DMS53 (cell line): ENCODE measurements around the gene GPR153.
A peak's percentile ranks its signal among the peaks of the same experiment; 100 is the strongest.
"Not testable (repeated sequence)": the region's sequence is repeated elsewhere in the genome, so short reads cannot be mapped to it uniquely, and the experiment has no call there.

Experiments used
- DNase-seq: peaks from one replicate; lab custom pipeline; 2025; lab: John Stamatoyannopoulos, UW

Gene GPR153

GRCh38 chr1:6260961-6261614 lies at the start of gene GPR153:
GPR153 (minus strand) TSS chr1:6261098; CDS start chr1:6254905, 6,193 bp downstream.
- DNase-seq, result peak; percentile 72

GRCh38 chr1:6310116-6310848 lies 49.4 kb upstream of the GPR153 start:
- DNase-seq, result no peak

- no peak for DNase-seq
These were observed 48.7 kb upstream of the GPR153 start for GRCh38 chr1:6309564-6309963.

- DNase-seq, result no peak
These were observed 47.6 kb upstream of the GPR153 start for GRCh38 chr1:6308449-6308848.

- not testable (repeated sequence) for DNase-seq
These were observed 46.8 kb upstream of the GPR153 start for GRCh38 chr1:6307682-6308081.

- DNase-seq, result no peak
These were observed 46.2 kb upstream of the GPR153 start for GRCh38 chr1:6307099-6307498.

GRCh38 chr1:6303397-6304012 lies 42.6 kb upstream of the GPR153 start:
- DNase-seq, result no peak

GRCh38 chr1:6302568-6302967 lies 41.7 kb upstream of the GPR153 start:
- DNase-seq, result no peak

GRCh38 chr1:6301526-6301925 lies 40.6 kb upstream of the GPR153 start:
- no peak for DNase-seq

- DNase-seq, result no peak
These were observed 39.6 kb upstream of the GPR153 start for GRCh38 chr1:6300342-6301048.

- DNase-seq, result no peak
These were observed 38.8 kb upstream of the GPR153 start for GRCh38 chr1:6299557-6300165.

GRCh38 chr1:6298940-6299465 lies 38.1 kb upstream of the GPR153 start:
- no peak for DNase-seq

- DNase-seq, result no peak
These were observed 37.6 kb upstream of the GPR153 start for GRCh38 chr1:6298530-6298929.

- no peak for DNase-seq
These were observed 35.0 kb upstream of the GPR153 start for GRCh38 chr1:6295910-6296309.

- DNase-seq, result no peak
These were observed 34.1 kb upstream of the GPR153 start for GRCh38 chr1:6294890-6295556.

- no peak for DNase-seq
These were observed 33.4 kb upstream of the GPR153 start for GRCh38 chr1:6294080-6294889.

- DNase-seq, result no peak
These were observed 31.2 kb upstream of the GPR153 start for GRCh38 chr1:6292102-6292501.

- DNase-seq, result no peak
These were observed 27.8 kb upstream of the GPR153 start for GRCh38 chr1:6288665-6289064.

- DNase-seq, result no peak
These were observed 27.1 kb upstream of the GPR153 start for GRCh38 chr1:6288026-6288425.

GRCh38 chr1:6287431-6287886 lies 26.6 kb upstream of the GPR153 start:
- no peak for DNase-seq
